Activated T-helper 1 cell treated with anti-CD3 and anti-CD28 coated beads, Interleukin-12 subunit alpha, Interleukin-12 subunit beta, Interleukin-2, Interleukin-4 antibody, amounts not matched to agents 30 ng/mL and 10 ng/mL and 1 ng/mL, durations not matched to agents 14 hours and 24 hours and 36 hours (primary cell): ENCODE measurements around the gene RP9. TPM values are rescaled to one million over a fixed set of nuclear protein-coding genes. Genes with fewer than 3 reads are reported as not detected.

ENCODE experiments used
- DNase-seq: peaks from one replicate; pipeline ENCODE4 v3.0.0; 2021; ENCODE audit warnings: low spot score
- H3K27ac Mint-ChIP-seq: one replicate; pipeline ENCODE4 v1.8.0; 2021; ENCODE audit warnings: mild to moderate bottlenecking, mixed read lengths
- H3K27me3 Mint-ChIP-seq: one replicate; pipeline ENCODE4 v1.8.0; 2022; ENCODE audit warnings: mild to moderate bottlenecking, moderate library complexity, mixed read lengths; ENCODE audit not compliant: insufficient read depth
- H3K36me3 Mint-ChIP-seq: one replicate; pipeline ENCODE4 v1.8.0; 2021; ENCODE audit warnings: low read depth, mixed read lengths
- H3K4me1 Mint-ChIP-seq: one replicate; pipeline ENCODE4 v1.8.0; 2021; ENCODE audit warnings: low read depth, mixed read lengths
- H3K4me3 Mint-ChIP-seq: one replicate; pipeline ENCODE4 v1.8.0; 2021; ENCODE audit warnings: mild to moderate bottlenecking, moderate library complexity, mixed read lengths
- H3K9me3 Mint-ChIP-seq: one replicate; pipeline ENCODE4 v1.8.0; 2021; ENCODE audit warnings: mixed read lengths
- intact Hi-C: fragments of 100-400 bp; cut with micrococcal nuclease; formaldehyde crosslinking; loops from one replicate; pipeline ENCODE4 v1.15.1; 2024
- total RNA-seq: library from RNA; stranded (reverse); gene quantifications from 2 replicates; pipeline ENCODE4 v1.2.3, GENCODE V29; 2022

RP9 gene
- total RNA-seq, 1 donor from 2014 or later = 23.6 TPM

GRCh38 chr7:33128990-33129805, 20.0 kb upstream of the RP9 start, which contains the start of gene BBS9:
Gene BBS9, plus strand, starts transcription at chr7:33129564. Its CDS starts 16,689 bp downstream, at chr7:33146253.
- peak within 1 kb of the TSS; percentile 87 for H3K27ac Mint-ChIP-seq
- DNase-seq = peak; percentile 88
- intact Hi-C loops = loop anchor here (1.0 kb wide), 7 partner anchors 20 to 639 kb away; partner anchors contain the start of genes AVL9, LSM5 and RP9
- no peaks in the 10 kb centered on the region for H3K9me3 Mint-ChIP-seq
- H3K4me3 Mint-ChIP-seq = peak within 1 kb of the TSS; percentile 94
- H3K4me1 Mint-ChIP-seq = peaks cover 20% of the 10 kb centered on the region
- H3K27me3 Mint-ChIP-seq = peaks cover 5% of the 10 kb centered on the region
- no peaks in the 10 kb centered on the region for H3K36me3 Mint-ChIP-seq

DNA sequence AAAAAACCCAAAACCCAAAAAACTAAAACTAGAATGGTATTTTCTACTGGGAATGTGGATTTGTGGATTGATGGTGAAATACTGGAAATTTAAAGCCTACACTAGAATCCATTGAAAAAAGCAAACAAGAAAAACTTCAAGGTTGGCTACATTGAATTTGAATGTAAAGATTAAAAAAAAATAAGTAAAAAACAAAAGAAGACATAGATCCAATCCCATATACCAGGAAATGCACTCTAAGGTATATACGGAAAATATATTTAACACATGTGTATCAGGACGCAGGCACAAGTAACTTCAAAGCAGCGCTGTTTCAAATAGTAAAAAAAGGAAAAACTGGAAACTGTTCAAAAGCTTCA, 19.4 kb upstream of the RP9 start:
- Mint-ChIP-seq H3K27ac (peak overlapping the region; percentile 87), H3K9me3 (no peaks in the 10 kb centered on the region), H3K36me3 (no peaks in the 10 kb centered on the region), H3K27me3 (peaks cover 5% of the 10 kb centered on the region), H3K4me3 (peak overlapping the region; percentile 94), H3K4me1 (peaks cover 20% of the 10 kb centered on the region)
- no peak for DNase-seq
- intact Hi-C loops = no loop called here

DNA sequence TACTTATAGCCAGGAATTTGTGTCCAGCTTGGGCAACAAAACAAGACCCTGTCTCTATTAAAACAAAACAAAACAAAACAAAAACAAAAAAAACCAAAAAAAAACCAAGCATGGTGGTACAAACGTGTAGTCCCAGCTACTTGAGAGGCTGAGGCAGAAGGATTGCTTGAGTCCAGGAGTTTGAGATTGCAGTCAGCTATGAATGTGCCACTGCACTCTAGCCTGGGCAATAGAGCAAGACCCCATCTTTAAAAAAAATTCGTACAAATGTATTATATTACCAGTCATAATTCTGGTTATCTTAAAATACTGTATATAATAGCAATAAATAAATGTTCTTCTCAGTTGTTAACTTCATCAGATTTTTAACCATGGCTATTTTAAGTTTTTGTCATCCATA, 17.9 kb upstream of the RP9 start:
- no peak for DNase-seq
- peaks cover 3% of the 10 kb centered on the region for H3K27me3 Mint-ChIP-seq
- H3K9me3 Mint-ChIP-seq = no peaks in the 10 kb centered on the region
- intact Hi-C loops = no loop called here
- no peak overlapping the region for H3K27ac Mint-ChIP-seq
- H3K4me1 Mint-ChIP-seq = peaks cover 20% of the 10 kb centered on the region
- H3K4me3 Mint-ChIP-seq = no peak overlapping the region
- H3K36me3 Mint-ChIP-seq = no peaks in the 10 kb centered on the region

DNA sequence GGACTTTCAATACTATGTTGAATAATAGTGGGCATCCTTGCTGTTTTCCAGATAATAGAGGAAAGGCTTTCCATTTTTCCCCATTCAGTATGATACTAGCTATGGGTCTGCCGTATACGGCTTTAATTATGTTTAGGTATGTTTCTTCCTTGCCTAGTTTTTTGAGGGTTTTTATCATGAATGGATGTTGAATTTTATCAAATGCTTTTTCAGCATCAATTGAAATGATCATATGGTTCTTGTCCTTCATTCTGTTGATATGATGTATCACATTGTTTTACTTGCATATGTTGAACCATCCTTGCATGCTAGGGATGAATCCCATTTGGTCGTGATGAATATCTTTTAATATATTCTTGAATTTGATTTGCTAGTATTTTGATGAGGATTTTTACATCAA, 9.2 kb upstream of the RP9 start:
- Mint-ChIP-seq H3K4me3 (no peak overlapping the region), H3K4me1 (no peaks in the 10 kb centered on the region), H3K36me3 (no peaks in the 10 kb centered on the region), H3K27ac (no peak overlapping the region), H3K27me3 (peaks cover 31% of the 10 kb centered on the region), H3K9me3 (peaks cover 7% of the 10 kb centered on the region)
- intact Hi-C loops = no loop called here
- no peak for DNase-seq

DNA sequence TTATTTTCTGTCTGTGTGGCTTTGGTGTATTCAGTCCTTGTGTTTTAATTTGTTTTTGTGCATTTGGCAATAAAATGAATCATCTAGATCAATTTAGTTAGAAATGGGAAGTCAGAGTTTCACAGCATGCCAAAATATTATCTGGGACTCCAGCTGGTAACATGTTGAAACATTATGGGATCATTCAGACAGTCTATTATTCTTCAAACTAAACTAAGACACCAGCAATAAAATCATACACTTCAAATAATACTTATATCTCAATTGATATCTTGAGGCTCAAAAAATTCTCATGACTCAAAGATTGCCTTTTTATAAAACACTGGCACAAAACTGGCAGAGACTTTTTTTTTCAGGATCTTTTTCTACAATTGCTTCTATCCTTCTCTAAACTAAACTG, 5.8 kb upstream of the RP9 start:
- no peak overlapping the region for H3K4me3 Mint-ChIP-seq
- H3K27me3 Mint-ChIP-seq = peaks cover 37% of the 10 kb centered on the region
- H3K9me3 Mint-ChIP-seq = peaks cover 7% of the 10 kb centered on the region
- intact Hi-C loops = no loop called here
- no peaks in the 10 kb centered on the region for H3K36me3 Mint-ChIP-seq
- peaks cover 5% of the 10 kb centered on the region for H3K4me1 Mint-ChIP-seq
- H3K27ac Mint-ChIP-seq = no peak overlapping the region
- no peak for DNase-seq

- Mint-ChIP-seq H3K4me3 (no peak overlapping the region), H3K36me3 (no peaks in the 10 kb centered on the region), H3K9me3 (no peaks in the 10 kb centered on the region), H3K4me1 (peaks cover 27% of the 10 kb centered on the region), H3K27ac (no peak overlapping the region), H3K27me3 (peaks cover 24% of the 10 kb centered on the region)
- DNase-seq = no peak
- intact Hi-C loops = no loop called here
Measured at GRCh38 chr7:33111614-33112013, 2.4 kb upstream of the RP9 start.

- Mint-ChIP-seq H3K9me3 (no peaks in the 10 kb centered on the region), H3K27me3 (peaks cover 21% of the 10 kb centered on the region), H3K27ac (no peak overlapping the region), H3K36me3 (no peaks in the 10 kb centered on the region), H3K4me1 (peaks cover 34% of the 10 kb centered on the region), H3K4me3 (peak overlapping the region; percentile 73)
- intact Hi-C loops = loop anchor here (1.0 to 2.0 kb wide), 4 partner anchors 20 to 619 kb away; partner anchors contain the start of genes BBS9 and LSM5
- DNase-seq = no peak
Measured at GRCh38 chr7:33109758-33110238, 594 bp upstream of the RP9 start.

DNA sequence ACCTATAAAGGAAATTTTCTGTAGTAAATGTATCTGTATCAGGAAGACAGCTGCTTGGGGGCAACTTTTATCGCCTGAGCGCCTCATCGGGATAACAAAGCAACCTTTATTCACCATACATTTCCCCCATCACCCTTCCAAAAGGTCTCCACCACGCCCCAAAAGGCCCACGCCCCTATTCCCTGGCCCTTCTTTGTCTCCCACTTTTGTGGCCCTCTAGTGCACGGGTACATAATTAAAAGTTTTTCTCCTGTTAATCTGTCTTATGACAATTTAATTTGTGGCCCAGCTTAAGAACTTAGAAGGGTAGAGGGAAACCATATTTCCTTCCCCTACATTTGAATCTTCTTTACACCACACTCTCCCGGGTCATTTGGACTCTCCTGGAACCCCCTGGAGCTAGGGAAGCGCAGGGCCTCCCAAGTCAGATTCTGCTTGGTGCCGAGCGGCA, 625 bp downstream of the RP9 start:
- Mint-ChIP-seq H3K36me3 (no peaks in the 10 kb centered on the region), H3K27me3 (peaks cover 20% of the 10 kb centered on the region), H3K9me3 (no peaks in the 10 kb centered on the region), H3K27ac (peak overlapping the region; percentile 42), H3K4me1 (peaks cover 34% of the 10 kb centered on the region), H3K4me3 (peak overlapping the region; percentile 91)
- intact Hi-C loops = loop anchor here (1.0 to 2.0 kb wide), 7 partner anchors 21 to 618 kb away; partner anchors contain the start of genes BBS9 and LSM5
- DNase-seq = no peak

- no peaks in the 10 kb centered on the region for H3K9me3 Mint-ChIP-seq
- no peaks in the 10 kb centered on the region for H3K36me3 Mint-ChIP-seq
- H3K27me3 Mint-ChIP-seq = peaks cover 19% of the 10 kb centered on the region
- DNase-seq = peak; percentile 37
- H3K27ac Mint-ChIP-seq = no peak overlapping the region
- peak overlapping the region; percentile 91 for H3K4me3 Mint-ChIP-seq
- peaks cover 34% of the 10 kb centered on the region for H3K4me1 Mint-ChIP-seq
- intact Hi-C loops = loop anchor here (1.0 to 2.0 kb wide), 9 partner anchors 68 to 617 kb away; partner anchors contain the start of gene LSM5
Measured at GRCh38 chr7:33107136-33108066, 1.8 kb downstream of the RP9 start.

DNA sequence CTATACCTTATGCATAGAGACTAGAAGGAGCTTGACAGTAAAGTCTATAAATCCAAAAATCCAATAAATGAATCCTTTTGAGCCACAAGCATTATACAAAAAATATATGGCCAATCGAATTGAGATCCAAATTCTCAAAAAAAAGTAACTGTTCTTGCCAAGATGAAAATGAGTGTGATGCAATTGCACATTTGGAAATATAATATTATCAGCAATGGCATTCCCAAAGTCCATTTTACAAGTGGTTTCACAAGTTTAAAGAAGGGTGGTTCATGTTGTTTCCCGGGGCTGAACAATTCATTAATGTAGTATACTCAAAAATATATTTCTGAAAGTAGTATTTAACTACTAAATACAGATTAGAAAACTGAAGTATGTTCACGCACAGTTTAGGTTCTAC, 7.3 kb downstream of the RP9 start:
- Mint-ChIP-seq H3K9me3 (no peaks in the 10 kb centered on the region), H3K36me3 (peaks cover 18% of the 10 kb centered on the region)
- intact Hi-C loops = no loop called here

GRCh38 chr7:33100770-33101169, 8.4 kb downstream of the RP9 start:
- intact Hi-C loops = no loop called here
- Mint-ChIP-seq H3K4me3 (no peak overlapping the region), H3K4me1 (no peaks in the 10 kb centered on the region), H3K9me3 (no peaks in the 10 kb centered on the region), H3K27ac (no peak overlapping the region), H3K36me3 (peaks cover 24% of the 10 kb centered on the region), H3K27me3 (no peaks in the 10 kb centered on the region)
- no peak for DNase-seq

More for the DNA sequence above, 7.3 kb downstream of the RP9 start:
- Mint-ChIP-seq H3K27ac (no peak overlapping the region), H3K4me3 (no peak overlapping the region), H3K4me1 (peaks cover 9% of the 10 kb centered on the region), H3K27me3 (no peaks in the 10 kb centered on the region)
- no peak for DNase-seq

DNA sequence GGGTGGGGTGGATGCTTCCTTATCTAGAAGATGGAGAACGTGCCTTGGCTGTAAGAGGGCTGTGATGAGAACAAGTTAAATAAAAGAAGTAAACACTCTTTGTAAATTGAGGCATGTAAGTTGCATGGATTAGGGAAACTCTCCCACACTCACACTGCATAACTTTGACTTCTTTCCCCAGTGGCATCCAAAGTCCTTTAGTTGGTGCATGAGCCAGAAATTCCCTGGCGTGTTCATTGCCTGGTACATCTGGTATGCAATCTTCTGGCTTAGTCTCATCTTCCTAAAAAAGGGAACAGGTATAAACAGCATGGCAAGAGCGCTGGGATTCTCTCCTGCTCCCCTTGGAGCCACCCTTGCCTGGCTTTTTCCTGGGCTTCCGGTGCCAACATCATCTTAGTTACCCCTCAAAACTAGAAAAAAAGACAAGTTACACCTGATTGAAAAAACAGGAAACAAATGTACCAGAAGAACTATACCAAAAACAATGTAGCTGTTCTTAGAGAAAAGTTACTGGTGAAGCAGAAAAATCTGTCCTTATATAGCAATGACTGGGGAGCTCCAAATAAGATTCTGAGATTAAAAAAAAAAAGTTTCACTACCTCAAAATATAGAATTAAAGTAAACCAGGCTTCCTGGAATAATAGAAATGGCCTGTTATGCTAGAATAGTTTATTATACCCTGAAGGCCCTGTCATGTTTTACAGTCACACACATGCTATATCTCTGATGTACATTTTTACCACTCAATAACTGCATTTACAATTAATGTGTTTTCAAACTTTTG, 9.9 kb downstream of the RP9 start:
- Mint-ChIP-seq H3K9me3 (no peaks in the 10 kb centered on the region), H3K36me3 (peaks cover 31% of the 10 kb centered on the region), H3K4me3 (no peak overlapping the region), H3K27me3 (no peaks in the 10 kb centered on the region), H3K4me1 (no peaks in the 10 kb centered on the region), H3K27ac (no peak overlapping the region)
- no peak for DNase-seq
- intact Hi-C loops = no loop called here
